Measurements from ENCODE around the gene MGRN1. TPM values are rescaled to one million over a fixed set of nuclear protein-coding genes. Genes with fewer than 3 reads are reported as not detected.

Gene MGRN1
- total and polyA plus RNA-seq, 2 donors (not counting 3 experiments of a cell fraction or from before 2014, with no cell fraction given): 15.6 to 73.0 TPM

- Histone ChIP-seq H2AFZ (ENCODE audit: low read depth, low read length) (no peak overlapping the region), H3K9me3 (replicated peaks; ENCODE audit: control insufficient read depth, insufficient read depth, low read length) (no peaks in the 10 kb centered on the region), H3K9ac (replicated peaks; ENCODE audit: extremely low read depth, insufficient read depth, low read length) (no peak overlapping the region), H4K20me1 (replicated peaks; ENCODE audit: control insufficient read depth, extremely low read depth, insufficient read depth, low read length) (no peaks in the 10 kb centered on the region), H3K27ac (ENCODE audit: insufficient read depth, low read depth, low read length) (no peak overlapping the region), H3K4me3 (replicated peaks in 1 of 3; ENCODE audit: insufficient read depth in 1 of 3, low read depth in 1 of 3, low read length in 3 of 3) (no peak overlapping the region), H3K36me3 (ENCODE audit: control insufficient read depth in 2 of 2, extremely low read depth in 1 of 2, insufficient read depth in 2 of 2, low read length in 2 of 2) (peaks cover 0 to 4% of the 10 kb centered on the region in 2 experiments), H3K4me1 (ENCODE audit: control insufficient read depth, extremely low read depth, insufficient read depth, low read length) (no peaks in the 10 kb centered on the region), H3K79me2 (ENCODE audit: control insufficient read depth, insufficient read depth, low read length) (no peaks in the 10 kb centered on the region), H3K4me2 (ENCODE audit: insufficient read depth, low read length) (no peak overlapping the region), H3K27me3 (ENCODE audit: control insufficient read depth in 2 of 2, insufficient read depth in 2 of 2, low read length in 2 of 2) (peaks cover 0 to 3% of the 10 kb centered on the region in 2 experiments), H3K9me1 (replicated peaks; ENCODE audit: control insufficient read depth, extremely low read depth, insufficient read depth, low read length) (no peaks in the 10 kb centered on the region)
- no TSS peak for BruUV-seq (replicated peaks)
- TF ChIP-seq CTCF (IDR thresholded peaks at IDR 0.05; ENCODE audit: extremely low read depth in 1 of 2, insufficient read depth in 1 of 2, low read depth in 1 of 2, low read length in 2 of 2) (no peak), FOS (IDR thresholded peaks at IDR 0.05; ENCODE audit: borderline replicate concordance, insufficient read depth, low read length) (no peak), POLR2A (IDR thresholded peaks at IDR 0.05; ENCODE audit: low read depth, low read length) (no peak), GATA2 (IDR thresholded peaks at IDR 0.05; ENCODE audit: insufficient read depth, insufficient read length, low read depth, low read length) (no peak), MYC (IDR thresholded peaks at IDR 0.05; ENCODE audit: low read depth, low read length) (no peak), POLR2AphosphoS5 (IDR thresholded peaks at IDR 0.05; ENCODE audit: insufficient read depth, low read depth, low read length) (no peak), JUN (IDR thresholded peaks at IDR 0.05; ENCODE audit: borderline replicate concordance, insufficient read depth, insufficient read length, low read depth) (no peak), EZH2 (IDR thresholded peaks at IDR 0.05; ENCODE audit: borderline replicate concordance, low read depth, low read length, severe bottlenecking) (no peak)
- TF ChIP-seq, protein P1, sequence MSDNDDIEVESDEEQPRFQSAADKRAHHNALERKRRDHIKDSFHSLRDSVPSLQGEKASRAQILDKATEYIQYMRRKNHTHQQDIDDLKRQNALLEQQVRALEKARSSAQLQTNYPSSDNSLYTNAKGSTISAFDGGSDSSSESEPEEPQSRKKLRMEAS (IDR thresholded peaks at IDR 0.05; ENCODE audit: insufficient read depth, insufficient read length): no peak
- intact Hi-C loops (cut with micrococcal nuclease): no loop called here
- ChIA-PET CTCF (interaction anchor here (0.9 to 1.5 kb wide), 3 partner anchors 18 to 103 kb away, joined by 3 to 4 read pairs (median 4); partner anchors contain the start of gene MGRN1), POLR2A (no interaction called here)
- FAIRE-seq (no peak), DNase-seq (ENCODE audit: low read depth, low spot score) (no peak)
- dilution Hi-C loops (cut with MboI; ENCODE audit: extremely low pct_ligation_motif_present, low sequenced_read_pairs): no loop called here
Measured at GRCh38 chr16:4603624-4604170, 20.9 kb upstream of the MGRN1 start.

Measured in endothelial cell of umbilical vein (primary cell).